Mesothelial cell of epicardium (in vitro differentiated cells): ENCODE measurements around the gene KCNK4. TPM values are rescaled to one million over a fixed set of nuclear protein-coding genes. Genes with fewer than 3 reads are reported as not detected.

Source experiments
- DNase-seq, 2 experiments: peaks; one replicate each; pipeline ENCODE4 v3.0.0; 2021; ENCODE audit warnings: low spot score in 2 of 2; ENCODE audit not compliant: unreplicated experiment in 2 of 2
- H3K27ac Mint-ChIP-seq: 2 replicates; pipeline ENCODE4 v1.8.0; 2021; ENCODE audit warnings: mixed read lengths
- H3K27me3 Mint-ChIP-seq: 2 replicates; pipeline ENCODE4 v1.8.0; 2021; ENCODE audit warnings: low read depth, mixed read lengths
- H3K36me3 Mint-ChIP-seq: 2 replicates; pipeline ENCODE4 v1.8.0; 2021; ENCODE audit warnings: mixed read lengths
- H3K4me1 Mint-ChIP-seq: 2 replicates; pipeline ENCODE4 v1.8.0; 2021; ENCODE audit warnings: mixed read lengths
- H3K4me3 Mint-ChIP-seq: 2 replicates; pipeline ENCODE4 v1.8.0; 2021; ENCODE audit warnings: mild to moderate bottlenecking, moderate library complexity, mixed read lengths
- H3K9me3 Mint-ChIP-seq: 2 replicates; pipeline ENCODE4 v1.8.0; 2021; ENCODE audit warnings: mixed read lengths
- total RNA-seq: library from RNA; stranded (reverse); gene quantifications from 3 replicates; pipeline ENCODE4 v1.2.1, GENCODE V29; 2021
- TF ChIP-seq, protein P1 (sequence below): fragments of 200-600 bp; sonication (generic); IDR thresholded peaks from one replicate; pipeline ENCODE4 v1.5.0; 2021; ENCODE audit warnings: antibody characterized with exemption; ENCODE audit not compliant: unreplicated experiment

Gene KCNK4
- total RNA-seq, 1 donor from 2014 or later, result 0.58 TPM

GRCh38 chr11:64316672-64317324 lies 25.7 kb downstream of the KCNK4 start:
- Mint-ChIP-seq H3K4me1 (peaks cover 33% of the 10 kb centered on the region), H3K9me3 (no peaks in the 10 kb centered on the region), H3K4me3 (peak overlapping the region; percentile 93), H3K36me3 (peaks cover 8% of the 10 kb centered on the region), H3K27me3 (no peaks in the 10 kb centered on the region), H3K27ac (peak overlapping the region; percentile 100)
- TF ChIP-seq, protein P1, sequence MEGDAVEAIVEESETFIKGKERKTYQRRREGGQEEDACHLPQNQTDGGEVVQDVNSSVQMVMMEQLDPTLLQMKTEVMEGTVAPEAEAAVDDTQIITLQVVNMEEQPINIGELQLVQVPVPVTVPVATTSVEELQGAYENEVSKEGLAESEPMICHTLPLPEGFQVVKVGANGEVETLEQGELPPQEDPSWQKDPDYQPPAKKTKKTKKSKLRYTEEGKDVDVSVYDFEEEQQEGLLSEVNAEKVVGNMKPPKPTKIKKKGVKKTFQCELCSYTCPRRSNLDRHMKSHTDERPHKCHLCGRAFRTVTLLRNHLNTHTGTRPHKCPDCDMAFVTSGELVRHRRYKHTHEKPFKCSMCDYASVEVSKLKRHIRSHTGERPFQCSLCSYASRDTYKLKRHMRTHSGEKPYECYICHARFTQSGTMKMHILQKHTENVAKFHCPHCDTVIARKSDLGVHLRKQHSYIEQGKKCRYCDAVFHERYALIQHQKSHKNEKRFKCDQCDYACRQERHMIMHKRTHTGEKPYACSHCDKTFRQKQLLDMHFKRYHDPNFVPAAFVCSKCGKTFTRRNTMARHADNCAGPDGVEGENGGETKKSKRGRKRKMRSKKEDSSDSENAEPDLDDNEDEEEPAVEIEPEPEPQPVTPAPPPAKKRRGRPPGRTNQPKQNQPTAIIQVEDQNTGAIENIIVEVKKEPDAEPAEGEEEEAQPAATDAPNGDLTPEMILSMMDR, result no peak
- DNase-seq, result no peak

DNA sequence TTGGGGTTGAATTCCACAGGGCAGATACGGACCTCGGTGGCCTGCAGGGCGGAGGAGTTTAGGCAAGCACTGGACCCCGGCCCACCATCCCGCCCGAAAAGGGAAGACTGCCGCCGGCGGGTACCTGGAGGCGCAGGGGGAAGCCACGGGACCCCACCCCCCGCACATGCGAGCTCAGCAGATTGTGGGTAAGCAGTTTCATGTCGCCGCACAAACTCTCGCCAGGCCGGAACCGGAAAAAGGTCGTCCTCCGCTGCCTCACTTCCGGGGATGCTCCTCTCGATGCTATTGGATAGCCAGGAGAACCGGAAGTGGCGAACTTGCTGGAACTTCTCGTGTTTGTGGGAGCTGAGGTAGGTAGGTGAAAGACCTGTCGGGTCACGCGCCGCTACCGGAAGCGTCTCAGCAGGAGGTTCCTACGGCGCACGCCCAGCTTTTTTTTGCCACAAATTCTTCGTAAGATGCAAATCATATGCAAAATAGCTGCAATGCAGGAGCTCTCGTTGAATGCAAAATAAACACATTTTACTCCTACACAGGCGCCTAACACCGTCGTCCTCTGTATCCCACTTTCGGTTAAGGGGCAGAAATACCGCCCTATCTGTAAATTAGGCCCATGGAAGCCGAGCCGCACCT lies 26.3 kb downstream of the KCNK4 start, which contains the start of gene TRMT112:
TRMT112 (minus strand) TSS at position 235 of the 636 bp plus-strand sequence; CDS start at position 202, 33 bp downstream.
- Mint-ChIP-seq H3K4me1 (peaks cover 33% of the 10 kb centered on the region), H3K9me3 (no peaks in the 10 kb centered on the region), H3K27ac (peak within 1 kb of the TSS; percentile 100), H3K36me3 (peaks cover 8% of the 10 kb centered on the region), H3K27me3 (no peaks in the 10 kb centered on the region), H3K4me3 (peak within 1 kb of the TSS; percentile 93)
- TF ChIP-seq, protein P1, result no peak
- peak; percentile 87 to 89 for DNase-seq

- H3K27me3 Mint-ChIP-seq, result no peaks in the 10 kb centered on the region
- peak within 1 kb of the TSS; percentile 93 for H3K4me3 Mint-ChIP-seq
- H3K27ac Mint-ChIP-seq, result peak within 1 kb of the TSS; percentile 100
- DNase-seq, result peak; percentile 89 to 93
- TF ChIP-seq, protein P1, result peak; percentile 18
- peaks cover 8% of the 10 kb centered on the region for H3K36me3 Mint-ChIP-seq
- H3K4me1 Mint-ChIP-seq, result peaks cover 33% of the 10 kb centered on the region
- H3K9me3 Mint-ChIP-seq, result no peaks in the 10 kb centered on the region
Measured at GRCh38 chr11:64317961-64318765, 27.1 kb downstream of the KCNK4 start, which contains the start of gene PRDX5. Gene PRDX5 (plus strand): TSS chr11:64318121. CDS start chr11:64318216, 95 bp downstream.

DNA sequence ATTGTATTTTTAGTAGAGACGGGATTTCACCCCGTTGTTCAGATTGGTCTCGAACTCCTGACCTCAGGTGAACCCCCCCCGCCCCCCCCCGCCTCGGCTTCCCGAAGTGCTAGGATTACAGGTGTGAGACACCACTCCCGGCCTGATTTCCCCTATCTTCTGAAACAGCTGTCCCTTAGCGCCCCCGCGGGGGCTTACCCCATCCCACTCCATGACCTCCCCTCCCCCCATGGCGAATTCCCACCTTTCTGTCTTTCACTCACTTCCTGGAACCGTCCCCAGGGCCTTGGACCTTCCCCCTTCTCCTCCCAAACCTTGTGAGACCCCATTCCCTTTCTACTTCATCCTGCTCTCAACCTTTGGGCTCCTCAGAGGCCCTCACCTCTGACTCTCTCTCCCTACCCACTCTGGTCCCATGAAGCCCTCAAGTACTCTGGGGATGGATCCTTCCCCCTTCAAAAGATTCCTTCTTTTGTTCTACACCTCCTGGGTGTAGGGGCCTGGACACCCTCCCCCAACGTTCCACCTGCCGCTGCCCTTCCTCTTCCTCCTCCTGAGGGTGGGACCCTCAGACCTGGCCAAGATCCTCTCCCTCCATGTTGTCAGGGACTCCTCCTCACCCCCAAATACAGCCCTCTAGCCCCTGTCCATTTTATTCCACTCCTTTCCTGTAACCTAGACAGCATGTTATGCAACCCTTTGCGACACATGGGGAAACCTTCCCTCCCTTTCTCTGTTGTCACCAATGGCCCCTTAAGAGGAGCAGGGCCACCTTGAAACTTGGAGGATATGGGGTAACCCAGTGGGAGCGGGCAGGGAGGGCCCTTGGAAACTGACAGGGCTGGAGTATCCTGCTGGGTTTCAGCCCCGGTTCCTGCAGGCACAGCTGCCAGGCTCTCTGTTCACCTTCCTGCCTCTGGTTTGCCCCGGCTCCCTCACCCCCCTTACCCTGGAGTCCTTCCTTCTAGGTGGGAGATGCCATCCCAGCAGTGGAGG lies 28.0 kb downstream of the KCNK4 start:
- no peaks in the 10 kb centered on the region for H3K9me3 Mint-ChIP-seq
- peak overlapping the region; percentile 100 for H3K27ac Mint-ChIP-seq
- peaks cover 8% of the 10 kb centered on the region for H3K36me3 Mint-ChIP-seq
- H3K4me3 Mint-ChIP-seq, result peak overlapping the region; percentile 93
- TF ChIP-seq, protein P1, result no peak
- H3K27me3 Mint-ChIP-seq, result no peaks in the 10 kb centered on the region
- peaks cover 33% of the 10 kb centered on the region for H3K4me1 Mint-ChIP-seq
- DNase-seq, result no peak

DNA sequence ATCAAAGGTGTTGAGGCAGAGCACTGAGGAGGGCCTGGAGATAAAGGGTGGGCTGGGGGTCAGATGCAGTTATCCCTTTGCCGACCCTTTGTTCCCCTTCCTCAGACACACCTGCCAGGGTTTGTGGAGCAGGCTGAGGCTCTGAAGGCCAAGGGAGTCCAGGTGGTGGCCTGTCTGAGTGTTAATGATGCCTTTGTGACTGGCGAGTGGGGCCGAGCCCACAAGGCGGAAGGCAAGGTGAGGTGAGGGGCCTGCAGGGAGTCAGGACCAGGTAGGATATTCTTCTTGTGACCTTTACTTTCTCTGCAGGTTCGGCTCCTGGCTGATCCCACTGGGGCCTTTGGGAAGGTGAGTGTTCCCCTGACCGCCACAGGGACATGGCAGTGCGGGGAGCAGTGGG lies 29.5 kb downstream of the KCNK4 start:
- H3K4me3 Mint-ChIP-seq, result peak overlapping the region; percentile 22
- H3K27ac Mint-ChIP-seq, result peak overlapping the region; percentile 92

More for the DNA sequence above, 29.5 kb downstream of the KCNK4 start:
- no peaks in the 10 kb centered on the region for H3K27me3 Mint-ChIP-seq
- H3K36me3 Mint-ChIP-seq, result peaks cover 8% of the 10 kb centered on the region
- TF ChIP-seq, protein P1, result no peak
- DNase-seq, result no peak
- no peaks in the 10 kb centered on the region for H3K9me3 Mint-ChIP-seq
- peaks cover 33% of the 10 kb centered on the region for H3K4me1 Mint-ChIP-seq
